AG04450 (cell line): ENCODE measurements around the gene NFIX. TPM values are rescaled to one million over a fixed set of nuclear protein-coding genes. Genes with fewer than 3 reads are reported as not detected.
A peak's percentile ranks its signal among the peaks of the same experiment; 100 is the strongest.

Experiments used
- CTCF ChIA-PET: fragments of 300-600, 350-600 bp; formaldehyde crosslinking; extraction: SDS; loops from one replicate; lab custom pipeline; 2022; ENCODE audit warnings: antibody characterized with exemption, inconsistent platforms; lab: Charles Lee
- POLR2A ChIA-PET: fragments of 350-600 bp; formaldehyde crosslinking; extraction: SDS; loops from one replicate; lab custom pipeline; 2021; ENCODE audit warnings: antibody characterized with exemption, inconsistent platforms; lab: Yijun Ruan, JAX
- DNase-seq: peaks from one replicate; pipeline ENCODE4 v3.0.0-alpha.2; 2011; ENCODE audit warnings: low read depth, low spot score
- H3K27ac ChIP-seq: one replicate; pipeline ENCODE4 v1.5.1; 2012; ENCODE audit warnings: low read depth, low read length, control low read depth
- H3K27me3 ChIP-seq: one replicate; pipeline ENCODE4 v1.6.0; 2012; ENCODE audit warnings: low read length; ENCODE audit not compliant: control insufficient read depth, insufficient read depth
- H3K4me3 ChIP-seq: 2 replicates; pipeline ENCODE4 v1.5.1; 2011; ENCODE audit warnings: mild to moderate bottlenecking, low read depth, low read length, control low read depth
- H3K9me3 ChIP-seq: 2 replicates; pipeline ENCODE4 v1.5.1; 2012; ENCODE audit warnings: low read length; ENCODE audit not compliant: control insufficient read depth, insufficient read depth
- CTCF ChIP-seq: IDR thresholded peaks from 2 replicates; pipeline ENCODE4 v1.5.1; 2011; ENCODE audit warnings: low read depth, low read length, control low read depth, inconsistent platforms
- polyA plus RNA-seq: library from polyadenylated mRNA; depleted of rRNA; stranded (reverse); fragments of >200 nt; gene quantifications from 2 replicates; pipeline ENCODE4 v1.2.3, GENCODE V29; 2011

Gene NFIX
- polyA plus RNA-seq, 1 experiment = 15.1 TPM

DNA sequence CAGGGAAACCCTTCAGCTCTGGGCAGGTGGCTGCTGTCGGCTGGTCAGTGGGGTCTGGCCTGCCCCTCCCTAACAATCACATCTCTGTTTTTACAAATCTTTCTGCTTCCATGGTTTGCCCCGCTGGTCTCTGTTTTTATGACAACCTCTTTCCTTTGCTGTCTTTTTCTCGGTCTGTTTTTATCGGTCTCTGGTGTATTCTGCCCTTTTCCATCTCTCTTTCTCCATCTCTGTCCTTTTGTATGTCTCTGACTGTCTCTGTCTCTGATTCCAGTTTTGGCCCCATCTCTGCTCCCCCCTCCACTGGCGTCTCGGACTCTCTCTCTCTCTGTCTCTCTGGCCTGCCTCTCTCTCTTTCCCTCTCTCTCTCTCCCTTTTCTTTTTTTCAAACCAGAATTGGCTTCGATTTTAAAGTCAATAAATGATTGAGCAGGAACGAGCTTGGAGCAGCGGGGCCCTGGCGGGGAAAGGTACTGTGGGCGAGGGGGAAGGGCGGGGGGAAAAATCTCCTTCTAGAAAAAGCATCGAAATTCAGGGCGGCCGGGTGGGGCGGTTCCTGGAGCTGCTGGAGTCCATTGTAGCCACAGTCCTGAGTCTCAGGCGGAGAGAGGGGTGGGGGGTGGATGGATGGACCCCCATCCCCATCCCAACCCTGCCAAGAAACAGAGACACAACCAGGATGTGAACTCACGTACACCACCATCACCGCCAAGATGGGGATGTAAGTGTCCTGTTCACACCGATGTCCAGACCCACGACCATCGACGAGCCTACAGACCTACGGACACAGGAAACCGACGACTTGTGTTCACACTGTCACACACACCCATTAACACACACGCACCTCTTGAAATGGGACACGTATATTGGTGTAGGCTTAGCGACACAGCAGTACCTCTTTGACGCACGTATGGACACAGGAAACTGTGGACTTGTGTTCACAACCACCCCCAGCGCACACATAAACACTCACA is 3.0 kb downstream of the NFIX start:
- no peaks in the 10 kb centered on the region for H3K27me3 ChIP-seq
- ChIA-PET POLR2A (no interaction called here), CTCF (interaction anchor here (1.0 kb wide), 1 partner anchor 63 kb away, joined by 4 read pairs; no protein-coding TSS in a partner anchor)
- no peak for TF ChIP-seq CTCF
- no peak for DNase-seq
- no peaks in the 10 kb centered on the region; the same call in 1 of the 2 replicates for H3K9me3 ChIP-seq
- H3K4me3 ChIP-seq = no peak overlapping the region
- no peak overlapping the region for H3K27ac ChIP-seq

GRCh38 chr19:13001166-13001501 is 5.9 kb downstream of the NFIX start:
- ChIA-PET CTCF (interaction anchor here (1.7 to 2.0 kb wide), 2 partner anchors 60 to 93 kb away, joined by 4 to 5 read pairs; no protein-coding TSS in a partner anchor), POLR2A (interaction anchor here (1.0 kb wide), 1 partner anchor 17 kb away, joined by 3 read pairs; no protein-coding TSS in a partner anchor)
- TF ChIP-seq CTCF = no peak
- Histone ChIP-seq H3K27me3 (no peaks in the 10 kb centered on the region), H3K9me3 (no peaks in the 10 kb centered on the region; the same call in 1 of the 2 replicates), H3K4me3 (no peak overlapping the region), H3K27ac (no peak overlapping the region)
- DNase-seq = no peak

DNA sequence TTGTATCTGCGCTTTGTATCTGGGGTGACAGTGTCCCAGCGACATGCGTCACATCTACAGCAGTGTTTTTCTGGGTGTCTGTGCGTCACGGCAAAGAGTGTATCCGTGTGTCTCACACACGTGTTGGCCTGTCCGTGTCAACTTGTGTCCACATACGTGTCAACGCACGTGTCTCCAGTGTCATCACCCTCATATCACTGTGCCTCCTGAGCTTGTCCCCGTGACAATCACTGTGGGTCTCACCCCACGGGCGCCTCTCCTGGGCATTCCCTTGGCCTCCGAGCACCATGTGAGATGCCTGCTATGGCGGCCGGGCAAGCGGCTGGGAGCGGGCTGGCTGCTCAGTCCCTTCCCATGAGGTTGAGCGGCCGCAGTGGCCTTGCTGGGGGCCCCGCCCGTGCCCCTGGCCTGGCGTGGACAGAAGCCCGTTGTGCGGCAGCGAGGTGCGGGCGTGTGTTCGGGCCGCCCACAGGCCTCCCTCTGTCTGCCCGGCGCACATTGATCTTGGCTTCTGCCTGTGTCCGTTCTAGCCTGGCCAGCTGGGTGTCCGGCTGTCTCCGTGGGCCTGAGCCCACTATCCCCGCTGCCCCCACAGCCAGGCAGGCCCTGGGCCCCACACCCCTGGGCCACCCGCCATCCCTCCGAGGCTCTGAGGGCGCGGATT is 6.4 kb downstream of the NFIX start:
- no peak for TF ChIP-seq CTCF
- POLR2A ChIA-PET = no interaction called here
- H3K27ac ChIP-seq = peak overlapping the region; percentile 21
- H3K4me3 ChIP-seq = peak overlapping the region; percentile 10; the same call in 1 of the 2 replicates
- no peaks in the 10 kb centered on the region for H3K27me3 ChIP-seq
- no peaks in the 10 kb centered on the region; the same call in 1 of the 2 replicates for H3K9me3 ChIP-seq
- CTCF ChIA-PET = interaction anchor here (1.7 kb wide), 1 partner anchor 59 kb away, joined by 4 read pairs; no protein-coding TSS in a partner anchor
- DNase-seq = no peak

DNA sequence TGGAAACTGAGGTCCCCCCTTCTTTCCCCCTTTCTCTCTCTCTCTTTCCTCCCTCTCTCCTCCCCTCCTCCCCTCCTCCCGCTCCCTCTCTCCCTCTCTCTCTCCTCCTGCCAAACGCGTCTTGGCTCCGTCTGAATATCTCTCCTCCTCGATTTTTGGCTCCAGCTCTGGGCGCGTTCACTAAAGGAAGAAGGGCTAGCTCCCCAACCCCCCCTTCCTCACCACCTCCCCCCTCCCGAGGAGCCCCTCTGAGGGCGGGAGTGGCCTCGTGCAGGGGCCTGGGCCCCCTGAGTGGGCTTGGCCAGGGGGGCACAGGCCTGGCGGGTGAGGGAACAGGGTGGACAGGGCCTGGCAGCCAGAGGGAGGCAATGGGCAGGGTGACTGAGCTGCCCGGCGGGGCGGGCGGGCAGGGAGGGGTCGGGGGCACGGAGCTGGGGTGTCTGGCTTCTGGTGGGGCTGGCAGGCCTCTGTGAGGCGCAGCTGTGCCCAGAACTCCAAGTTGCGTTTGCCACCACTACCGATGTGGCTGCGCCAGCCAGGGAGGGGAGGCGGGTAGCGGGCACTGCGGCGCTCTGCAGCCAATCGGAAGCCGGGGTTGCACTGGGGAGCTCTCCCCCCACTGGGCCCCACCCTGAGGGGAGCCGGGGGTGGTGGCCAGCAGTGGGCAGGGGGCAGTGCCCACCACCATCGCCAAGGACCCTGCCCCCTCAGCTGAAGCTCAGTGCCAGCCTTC is 7.1 kb downstream of the NFIX start:
- Histone ChIP-seq H3K27me3 (no peaks in the 10 kb centered on the region), H3K4me3 (0 out of 2 replicates have a peak overlapping the region, but pooled peaks have one; percentile 10), H3K9me3 (no peaks in the 10 kb centered on the region; the same call in 1 of the 2 replicates), H3K27ac (peak overlapping the region; percentile 21)
- ChIA-PET POLR2A (no interaction called here), CTCF (interaction anchor here (0.6 to 1.7 kb wide), 3 partner anchors 59 to 1145 kb away, joined by 4 read pairs; no protein-coding TSS in a partner anchor)
- DNase-seq = no peak
- no peak for TF ChIP-seq CTCF
